KMS-11 (cell line): Measurements from ENCODE around the gene MRC2.

ENCODE experiments used
- H2AFZ ChIP-seq: fragments of 200-600 bp; sonication (generic); 2 replicates; pipeline ENCODE4 v1.6.1; 2016; ENCODE audit warnings: antibody characterized with exemption, mixed run types, low read depth
- H3K27ac ChIP-seq: fragments of 200-600 bp; sonication (generic); 2 replicates; pipeline ENCODE4 v1.6.1; 2016; ENCODE audit warnings: mild to moderate bottlenecking, mixed run types
- H3K27me3 ChIP-seq: fragments of 200-600 bp; sonication (generic); 2 replicates; pipeline ENCODE4 v1.6.1; 2017; ENCODE audit warnings: mild to moderate bottlenecking, low read depth, mixed run types, moderate library complexity; ENCODE audit not compliant: insufficient read depth
- H3K36me3 ChIP-seq: fragments of 200-600 bp; sonication (generic); 2 replicates; pipeline ENCODE4 v1.6.1; 2017; ENCODE audit warnings: mild to moderate bottlenecking, mixed run types; ENCODE audit not compliant: insufficient read depth
- H3K4me1 ChIP-seq: fragments of 200-600 bp; sonication (generic); 2 replicates; pipeline ENCODE4 v1.6.1; 2016; ENCODE audit warnings: mild to moderate bottlenecking, low read depth, mixed run types; ENCODE audit not compliant: poor library complexity, severe bottlenecking
- H3K4me2 ChIP-seq: fragments of 200-600 bp; sonication (generic); 2 replicates; pipeline ENCODE4 v1.7.0; 2016; ENCODE audit warnings: mild to moderate bottlenecking, mixed run types
- H3K4me3 ChIP-seq: fragments of 200-600 bp; sonication (generic); IDR thresholded peaks from 2 replicates; pipeline ENCODE4 v1.6.1; 2017; ENCODE audit warnings: low read depth, low read length, mixed read lengths; ENCODE audit not compliant: insufficient read depth
- H3K79me2 ChIP-seq: fragments of 200-600 bp; sonication (generic); 2 replicates; pipeline ENCODE4 v1.6.1; 2016; ENCODE audit warnings: low read depth, mixed run types; ENCODE audit not compliant: insufficient read depth
- H3K9ac ChIP-seq: fragments of 200-600 bp; sonication (generic); 2 replicates; pipeline ENCODE4 v1.6.1; 2016; ENCODE audit warnings: mild to moderate bottlenecking, mixed run types
- H4K20me1 ChIP-seq: fragments of 200-600 bp; sonication (generic); 2 replicates; pipeline ENCODE4 v1.6.1; 2016; ENCODE audit warnings: mild to moderate bottlenecking, mixed run types; ENCODE audit not compliant: insufficient read depth
- TF ChIP-seq, protein P1 (sequence below): fragments of 200-600 bp; sonication (generic); conservative IDR thresholded peaks from 2 replicates; pipeline ENCODE4 v1.6.1; 2017; ENCODE audit warnings: low read depth, mild to moderate bottlenecking, antibody characterized with exemption, low read length, moderate library complexity, mixed read lengths

Gene MRC2

DNA sequence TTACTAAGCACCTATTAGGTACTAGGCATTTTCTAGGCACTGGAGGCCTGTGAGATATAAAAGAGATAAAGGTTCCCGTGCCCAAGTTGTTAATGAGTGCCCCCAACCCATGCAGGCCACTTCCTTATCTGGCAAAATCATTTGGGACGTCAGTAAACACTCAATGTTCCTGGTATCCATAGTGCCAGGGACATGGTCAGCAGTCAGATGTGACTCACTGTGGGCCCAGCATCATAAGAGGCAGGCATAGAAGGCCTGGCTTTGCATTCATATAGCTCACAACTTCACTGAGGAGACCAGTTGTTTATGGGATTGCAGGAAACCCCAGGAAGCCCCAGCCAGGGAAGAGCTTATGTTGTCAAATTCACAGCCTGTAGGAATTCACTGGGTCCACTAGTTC lies 81.1 kb downstream of the MRC2 start:
- Histone ChIP-seq H3K79me2 (no peaks in the 10 kb centered on the region), H3K27ac (no peak overlapping the region), H3K4me2 (no peak overlapping the region), H3K27me3 (peaks cover 16% of the 10 kb centered on the region), H3K4me3 (no peak overlapping the region), H3K9ac (no peak overlapping the region), H3K36me3 (no peaks in the 10 kb centered on the region), H4K20me1 (no peaks in the 10 kb centered on the region), H2AFZ (no peak overlapping the region), H3K4me1 (peaks cover 5% of the 10 kb centered on the region)
- TF ChIP-seq, protein P1, sequence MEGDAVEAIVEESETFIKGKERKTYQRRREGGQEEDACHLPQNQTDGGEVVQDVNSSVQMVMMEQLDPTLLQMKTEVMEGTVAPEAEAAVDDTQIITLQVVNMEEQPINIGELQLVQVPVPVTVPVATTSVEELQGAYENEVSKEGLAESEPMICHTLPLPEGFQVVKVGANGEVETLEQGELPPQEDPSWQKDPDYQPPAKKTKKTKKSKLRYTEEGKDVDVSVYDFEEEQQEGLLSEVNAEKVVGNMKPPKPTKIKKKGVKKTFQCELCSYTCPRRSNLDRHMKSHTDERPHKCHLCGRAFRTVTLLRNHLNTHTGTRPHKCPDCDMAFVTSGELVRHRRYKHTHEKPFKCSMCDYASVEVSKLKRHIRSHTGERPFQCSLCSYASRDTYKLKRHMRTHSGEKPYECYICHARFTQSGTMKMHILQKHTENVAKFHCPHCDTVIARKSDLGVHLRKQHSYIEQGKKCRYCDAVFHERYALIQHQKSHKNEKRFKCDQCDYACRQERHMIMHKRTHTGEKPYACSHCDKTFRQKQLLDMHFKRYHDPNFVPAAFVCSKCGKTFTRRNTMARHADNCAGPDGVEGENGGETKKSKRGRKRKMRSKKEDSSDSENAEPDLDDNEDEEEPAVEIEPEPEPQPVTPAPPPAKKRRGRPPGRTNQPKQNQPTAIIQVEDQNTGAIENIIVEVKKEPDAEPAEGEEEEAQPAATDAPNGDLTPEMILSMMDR = no peak

DNA sequence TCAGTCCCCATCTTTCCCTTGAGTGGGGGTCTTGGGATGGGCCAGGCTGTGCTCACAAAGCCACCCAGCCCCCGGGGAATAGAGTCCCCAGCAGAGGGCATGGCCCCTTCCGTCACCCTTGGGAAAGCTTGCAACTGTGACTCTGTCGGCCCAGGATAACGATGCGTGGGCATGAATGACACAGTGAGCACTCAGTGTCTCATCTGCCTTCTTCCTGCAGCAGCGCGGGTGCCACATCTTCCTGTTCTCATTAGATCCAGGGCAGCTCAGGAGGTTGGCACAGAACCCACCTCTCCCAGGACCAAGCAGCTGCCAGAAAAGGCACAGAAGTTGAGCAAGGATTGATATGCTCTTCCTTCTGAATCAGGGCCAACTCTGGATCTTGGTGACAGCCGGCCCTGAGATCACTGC lies 84.7 kb downstream of the MRC2 start:
- no peaks in the 10 kb centered on the region for H3K36me3 ChIP-seq
- no peak overlapping the region for H3K27ac ChIP-seq
- H3K4me1 ChIP-seq = no peaks in the 10 kb centered on the region
- no peak overlapping the region for H3K4me3 ChIP-seq
- no peaks in the 10 kb centered on the region; the same call in 1 of the 2 replicates for H3K27me3 ChIP-seq
- no peak overlapping the region for H3K9ac ChIP-seq
- TF ChIP-seq, protein P1 = no peak
- no peaks in the 10 kb centered on the region for H3K79me2 ChIP-seq
- no peaks in the 10 kb centered on the region for H4K20me1 ChIP-seq
- H2AFZ ChIP-seq = no peak overlapping the region
- no peak overlapping the region for H3K4me2 ChIP-seq

- H3K4me1 ChIP-seq = no peaks in the 10 kb centered on the region
- H4K20me1 ChIP-seq = no peaks in the 10 kb centered on the region
- H3K27ac ChIP-seq = no peak overlapping the region
- H3K79me2 ChIP-seq = no peaks in the 10 kb centered on the region
- H2AFZ ChIP-seq = no peak overlapping the region
- TF ChIP-seq, protein P1 = no peak
- no peaks in the 10 kb centered on the region; the same call in 1 of the 2 replicates for H3K27me3 ChIP-seq
- no peak overlapping the region for H3K4me2 ChIP-seq
- H3K4me3 ChIP-seq = no peak overlapping the region
- H3K9ac ChIP-seq = no peak overlapping the region
- H3K36me3 ChIP-seq = no peaks in the 10 kb centered on the region
These were observed 85.8 kb downstream of the MRC2 start for GRCh38 chr17:62713086-62713881.

GRCh38 chr17:62714016-62714777 lies 86.7 kb downstream of the MRC2 start:
- H3K4me1 ChIP-seq = no peaks in the 10 kb centered on the region
- peaks cover 3% of the 10 kb centered on the region; the same call in 1 of the 2 replicates for H3K27me3 ChIP-seq
- no peak overlapping the region for H3K27ac ChIP-seq
- H3K4me3 ChIP-seq = no peak overlapping the region
- H3K79me2 ChIP-seq = no peaks in the 10 kb centered on the region
- no peak overlapping the region for H3K4me2 ChIP-seq
- no peaks in the 10 kb centered on the region for H3K36me3 ChIP-seq
- H3K9ac ChIP-seq = no peak overlapping the region
- H4K20me1 ChIP-seq = no peaks in the 10 kb centered on the region
- TF ChIP-seq, protein P1 = no peak
- no peak overlapping the region for H2AFZ ChIP-seq
